ENCODE data around the gene MAP1LC3C. TPM values are rescaled to one million over a fixed set of nuclear protein-coding genes. Genes with fewer than 3 reads are reported as not detected.
"Not testable (repeated sequence)": the region's sequence is repeated elsewhere in the genome, so short reads cannot be mapped to it uniquely, and the experiment has no call there.

Gene MAP1LC3C
- total RNA-seq, 1 donor from 2014 or later, result not detected

DNA sequence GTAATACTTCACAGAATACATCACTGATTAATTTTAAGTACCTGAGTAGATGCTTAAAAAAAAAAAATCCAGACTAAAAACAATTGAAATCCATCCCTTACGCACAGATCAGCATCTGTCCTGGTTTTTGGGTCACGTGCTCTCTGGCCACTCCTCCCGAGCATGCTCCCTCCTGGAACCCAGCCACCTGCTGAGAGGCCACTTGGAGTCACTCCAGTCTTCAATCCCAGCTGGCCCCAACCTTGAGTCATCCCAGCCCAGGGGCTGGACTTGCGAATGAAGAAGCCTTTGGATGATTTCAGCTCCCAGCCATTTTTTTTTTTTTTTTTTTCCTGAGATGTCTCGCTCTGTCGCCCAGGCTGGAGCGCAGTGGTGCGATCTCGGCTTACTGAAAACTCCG, 8.9 kb downstream of the MAP1LC3C start:
- ATAC-seq, result no peak

DNA sequence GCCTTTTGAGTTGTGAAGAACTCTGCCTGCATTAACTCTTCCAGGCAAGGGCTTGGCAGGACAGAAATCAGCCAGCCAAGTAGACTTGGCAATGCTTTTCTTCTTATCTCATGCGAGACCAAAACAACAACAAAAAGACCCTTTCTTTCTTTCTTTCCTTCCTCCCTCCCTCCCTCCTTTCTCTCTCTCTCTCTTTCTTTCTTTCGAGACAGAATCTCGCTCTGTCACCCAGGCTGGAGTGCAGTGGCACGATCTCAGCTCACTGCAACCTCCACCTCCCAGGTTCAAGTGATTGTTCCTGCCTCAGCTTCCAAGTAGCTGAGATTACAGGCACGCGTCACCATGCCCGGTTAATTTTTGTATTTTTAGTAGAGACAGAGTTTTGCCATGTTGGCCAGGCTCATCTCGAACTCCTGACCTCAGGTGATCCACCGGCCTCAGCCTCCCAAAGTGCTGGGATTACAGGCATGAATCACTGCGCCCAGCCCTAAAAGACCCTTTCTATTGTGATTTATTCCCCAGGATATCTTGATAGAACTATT, 10.4 kb downstream of the MAP1LC3C start:
- not testable (repeated sequence) for ATAC-seq

GRCh38 chr1:241985787-241986186, 13.1 kb downstream of the MAP1LC3C start:
- ATAC-seq, result no peak

- no peak for ATAC-seq
These were observed 19.0 kb downstream of the MAP1LC3C start for GRCh38 chr1:241979926-241980325.

DNA sequence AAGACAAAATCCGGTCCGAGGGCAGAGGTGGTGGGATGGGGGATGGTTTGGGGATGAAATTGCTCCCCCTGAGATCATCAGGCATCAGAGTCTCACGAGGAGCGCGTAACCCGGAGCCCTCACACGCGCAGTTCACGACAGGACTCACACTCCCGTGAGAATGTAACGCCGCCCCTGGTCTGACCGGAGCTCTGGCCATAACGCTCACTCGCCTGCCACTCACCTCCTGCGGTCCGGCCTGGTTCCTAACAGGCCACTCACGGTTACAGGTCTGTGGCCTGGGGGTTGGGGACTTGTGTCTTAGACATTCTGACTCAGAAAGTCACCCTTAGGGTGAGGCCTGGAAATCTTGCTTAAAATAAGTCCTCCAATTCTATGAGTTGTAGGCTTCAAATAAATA, 19.8 kb downstream of the MAP1LC3C start:
- ATAC-seq, result no peak

DNA sequence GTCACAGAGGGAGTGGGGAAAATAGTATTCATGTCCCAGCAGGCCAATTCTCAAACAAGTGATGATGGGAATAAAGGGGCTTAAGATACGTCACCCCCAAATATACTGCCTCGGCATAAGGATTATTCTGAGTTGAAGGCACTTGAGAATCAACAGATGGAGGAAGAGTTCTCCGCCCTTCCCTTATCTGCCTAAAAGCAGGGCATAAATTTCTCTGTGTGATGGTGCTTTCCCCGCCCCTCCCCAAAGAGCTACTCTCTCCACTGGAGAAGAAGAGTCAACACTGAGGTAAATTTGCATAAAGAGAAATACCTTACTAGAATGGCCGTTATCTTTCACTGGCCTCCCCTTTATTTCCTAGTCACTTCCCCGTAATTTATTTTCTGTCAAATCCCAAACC, 22.7 kb downstream of the MAP1LC3C start:
- ATAC-seq, result no peak

DNA sequence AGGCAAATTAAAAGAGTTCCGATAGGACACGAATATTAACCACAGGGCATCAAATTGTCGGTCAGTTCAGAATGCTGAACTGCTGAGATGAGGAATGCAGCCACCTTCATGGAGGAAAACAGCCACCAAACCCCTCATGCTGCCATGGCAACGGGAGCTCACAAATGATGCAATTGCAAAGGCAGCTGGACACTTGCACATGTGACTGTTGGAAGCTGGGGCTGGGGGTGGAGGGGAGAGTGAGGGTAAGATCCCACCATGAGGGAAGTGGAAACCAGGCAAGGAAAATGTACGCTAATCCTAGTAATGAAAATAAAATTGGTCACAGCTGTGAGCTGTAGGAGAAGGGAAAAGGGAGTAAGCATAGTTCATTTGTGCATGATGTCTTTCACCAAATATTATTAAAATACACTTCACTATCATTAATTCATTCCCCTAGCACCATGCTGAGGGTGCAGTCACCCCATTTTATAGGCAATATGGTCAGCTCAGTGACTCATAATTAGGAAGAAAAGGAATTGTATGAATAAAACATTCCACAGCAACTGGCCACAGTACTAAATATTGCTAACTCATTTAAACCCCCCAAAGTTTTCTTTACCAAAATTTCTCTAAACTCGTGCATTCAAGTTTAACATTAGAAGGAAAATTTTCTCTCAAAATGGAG, 26.1 kb downstream of the MAP1LC3C start:
- no peak for ATAC-seq

- ATAC-seq, result no peak
These were observed 30.3 kb downstream of the MAP1LC3C start for GRCh38 chr1:241968611-241969010.

DNA sequence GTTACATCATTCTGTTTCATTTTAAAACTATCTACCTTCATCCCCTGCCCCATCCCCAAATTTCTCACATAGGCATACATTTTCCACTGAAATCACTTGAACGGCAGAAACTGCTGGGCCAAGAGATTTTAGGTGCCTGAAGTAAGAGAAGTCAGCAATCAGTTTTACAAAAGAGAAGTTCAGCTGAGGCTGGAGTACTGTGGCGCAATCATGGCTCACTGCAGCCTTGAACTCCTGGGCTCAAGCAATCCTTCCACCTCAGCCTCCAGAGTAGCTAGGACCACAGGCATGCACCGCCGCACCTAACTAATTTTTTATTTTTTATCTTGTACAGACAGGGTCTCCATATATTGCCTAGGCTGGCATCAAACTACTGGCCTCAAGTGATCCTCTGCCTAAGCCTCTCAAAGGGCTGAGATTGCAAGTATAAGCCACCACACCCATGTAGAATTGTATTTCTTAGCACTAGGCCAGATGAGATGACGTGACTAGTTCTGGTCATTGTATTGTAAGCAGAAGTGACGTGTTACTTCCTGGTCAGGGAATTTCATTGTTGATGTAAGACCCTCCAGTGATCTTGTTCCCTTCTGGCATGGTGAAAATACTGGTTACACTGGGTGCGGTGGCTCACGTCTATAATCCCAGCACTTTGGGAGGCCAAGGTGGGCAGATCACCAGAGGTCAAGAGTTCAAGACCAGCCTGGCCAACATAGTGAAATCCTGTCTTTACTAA, 34.2 kb downstream of the MAP1LC3C start:
- ATAC-seq, result peak; percentile 88

GRCh38 chr1:241963722-241964121, 35.2 kb downstream of the MAP1LC3C start:
- no peak for ATAC-seq

GRCh38 chr1:241962153-241962552, 36.7 kb downstream of the MAP1LC3C start:
- no peak for ATAC-seq

DNA sequence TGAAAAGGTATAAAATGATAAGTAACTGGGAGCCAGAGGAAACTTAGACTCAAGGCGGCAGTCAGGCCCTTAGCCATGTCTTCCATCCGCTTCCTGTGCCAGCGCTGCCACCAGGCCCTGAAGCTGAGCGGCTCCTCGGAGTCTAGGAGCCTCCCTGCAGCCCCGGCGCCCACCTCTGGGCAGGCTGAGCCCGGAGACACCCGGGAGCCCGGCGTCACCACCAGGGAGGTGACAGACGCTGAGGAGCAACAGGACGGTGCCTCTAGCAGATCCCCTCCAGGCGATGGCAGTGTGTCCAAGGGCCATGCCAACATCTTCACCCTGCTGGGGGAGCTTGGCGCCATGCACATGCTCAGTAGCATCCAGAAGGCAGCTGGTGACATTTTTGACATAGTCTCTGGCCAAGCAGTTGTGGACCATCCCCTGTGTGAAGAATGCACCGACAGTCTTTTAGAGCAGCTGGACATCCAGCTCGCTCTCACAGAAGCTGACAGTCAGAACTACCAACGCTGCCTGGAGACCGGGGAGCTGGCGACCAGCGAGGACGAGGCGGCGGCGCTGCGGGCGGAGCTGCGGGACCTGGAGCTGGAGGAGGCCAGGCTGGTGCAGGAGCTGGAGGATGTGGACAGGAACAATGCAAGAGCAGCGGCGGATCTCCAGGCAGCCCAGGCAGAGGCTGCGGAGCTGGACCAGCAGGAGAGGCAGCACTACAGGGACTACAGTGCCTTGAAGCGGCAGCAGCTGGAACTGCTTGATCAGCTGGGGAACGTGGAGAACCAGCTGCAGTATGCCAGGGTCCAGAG, 41.0 kb downstream of the MAP1LC3C start, which contains the start of gene BECN2:
Gene BECN2, plus strand, starts transcription at position 76 of the 803 bp plus-strand sequence. Its CDS starts 0 bp downstream, at position 76.
- ATAC-seq, result no peak

GRCh38 chr1:241950390-241950789, 48.5 kb downstream of the MAP1LC3C start:
- peak; percentile 91 for ATAC-seq

GRCh38 chr1:241947354-241947753, 51.5 kb downstream of the MAP1LC3C start:
- ATAC-seq, result no peak

Other genes starting within 250 kb of the MAP1LC3C start
- gene EXO1, start 150.9 kb downstream of the MAP1LC3C start, total RNA-seq, result 5.1 TPM
- not detected for gene BECN2, start 41.3 kb downstream of the MAP1LC3C start, total RNA-seq